ENCODE results near the gene KCNH5.

GRCh38 chr14:63032641-63033040 is 12.6 kb downstream of the KCNH5 start:
- no peak for TF ChIP-seq EZH2phosphoT487 (IDR thresholded peaks at IDR 0.05; ENCODE audit: low read length)
- TF ChIP-seq, protein P1, sequence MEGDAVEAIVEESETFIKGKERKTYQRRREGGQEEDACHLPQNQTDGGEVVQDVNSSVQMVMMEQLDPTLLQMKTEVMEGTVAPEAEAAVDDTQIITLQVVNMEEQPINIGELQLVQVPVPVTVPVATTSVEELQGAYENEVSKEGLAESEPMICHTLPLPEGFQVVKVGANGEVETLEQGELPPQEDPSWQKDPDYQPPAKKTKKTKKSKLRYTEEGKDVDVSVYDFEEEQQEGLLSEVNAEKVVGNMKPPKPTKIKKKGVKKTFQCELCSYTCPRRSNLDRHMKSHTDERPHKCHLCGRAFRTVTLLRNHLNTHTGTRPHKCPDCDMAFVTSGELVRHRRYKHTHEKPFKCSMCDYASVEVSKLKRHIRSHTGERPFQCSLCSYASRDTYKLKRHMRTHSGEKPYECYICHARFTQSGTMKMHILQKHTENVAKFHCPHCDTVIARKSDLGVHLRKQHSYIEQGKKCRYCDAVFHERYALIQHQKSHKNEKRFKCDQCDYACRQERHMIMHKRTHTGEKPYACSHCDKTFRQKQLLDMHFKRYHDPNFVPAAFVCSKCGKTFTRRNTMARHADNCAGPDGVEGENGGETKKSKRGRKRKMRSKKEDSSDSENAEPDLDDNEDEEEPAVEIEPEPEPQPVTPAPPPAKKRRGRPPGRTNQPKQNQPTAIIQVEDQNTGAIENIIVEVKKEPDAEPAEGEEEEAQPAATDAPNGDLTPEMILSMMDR (IDR thresholded peaks at IDR 0.05; ENCODE audit: low read length), result no peak

Measured in MM.1S (cell line).